ENCODE results near the gene CASS4. TPM values are rescaled to one million over a fixed set of nuclear protein-coding genes. Genes with fewer than 3 reads are reported as not detected.
"Not testable (repeated sequence)": the region's sequence is repeated elsewhere in the genome, so short reads cannot be mapped to it uniquely, and the experiment has no call there.

Gene CASS4
- total RNA-seq, 1 experiment from 2014 or later = not detected

DNA sequence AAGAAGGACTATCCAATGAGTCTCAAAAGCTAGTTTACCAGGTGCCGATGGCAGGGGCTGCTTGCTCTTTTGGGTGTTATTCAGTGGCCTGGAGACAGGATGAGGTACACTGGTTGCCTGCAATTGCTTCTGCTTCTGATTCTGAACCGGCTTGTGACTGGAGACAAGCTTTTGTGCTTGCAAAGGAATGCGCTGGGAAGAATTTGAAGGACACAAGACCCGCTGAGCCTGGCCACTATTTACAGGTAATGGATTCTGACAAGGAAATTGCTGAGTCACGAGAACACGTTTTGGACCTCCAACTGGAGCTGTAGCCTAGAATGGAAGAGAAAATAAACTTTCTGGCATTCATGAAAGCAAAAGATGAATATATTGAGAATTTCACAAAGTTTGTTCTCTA, 25.8 kb upstream of the CASS4 start:
- intact Hi-C loops (cut with micrococcal nuclease) = no loop called here
- H3K9me3 Mint-ChIP-seq (ENCODE audit: unreplicated experiment) = no peaks in the 10 kb centered on the region
- H3K4me3 Mint-ChIP-seq (ENCODE audit: unreplicated experiment) = no peak overlapping the region
- H3K36me3 Mint-ChIP-seq (ENCODE audit: insufficient read depth, unreplicated experiment) = peaks cover 32% of the 10 kb centered on the region
- ChIA-PET POLR2A (interaction anchor here (0.7 to 3.5 kb wide), 4 partner anchors 9 to 27 kb away, joined by 3 to 13 read pairs (median 6); partner anchors contain the start of gene FAM210B), CTCF (interaction anchor here (1.7 to 2.1 kb wide), 2 partner anchors 12 to 14 kb away, joined by 5 to 8 read pairs; no protein-coding TSS in a partner anchor)
- no peak for DNase-seq (ENCODE audit: unreplicated experiment)
- TF ChIP-seq, protein P1, sequence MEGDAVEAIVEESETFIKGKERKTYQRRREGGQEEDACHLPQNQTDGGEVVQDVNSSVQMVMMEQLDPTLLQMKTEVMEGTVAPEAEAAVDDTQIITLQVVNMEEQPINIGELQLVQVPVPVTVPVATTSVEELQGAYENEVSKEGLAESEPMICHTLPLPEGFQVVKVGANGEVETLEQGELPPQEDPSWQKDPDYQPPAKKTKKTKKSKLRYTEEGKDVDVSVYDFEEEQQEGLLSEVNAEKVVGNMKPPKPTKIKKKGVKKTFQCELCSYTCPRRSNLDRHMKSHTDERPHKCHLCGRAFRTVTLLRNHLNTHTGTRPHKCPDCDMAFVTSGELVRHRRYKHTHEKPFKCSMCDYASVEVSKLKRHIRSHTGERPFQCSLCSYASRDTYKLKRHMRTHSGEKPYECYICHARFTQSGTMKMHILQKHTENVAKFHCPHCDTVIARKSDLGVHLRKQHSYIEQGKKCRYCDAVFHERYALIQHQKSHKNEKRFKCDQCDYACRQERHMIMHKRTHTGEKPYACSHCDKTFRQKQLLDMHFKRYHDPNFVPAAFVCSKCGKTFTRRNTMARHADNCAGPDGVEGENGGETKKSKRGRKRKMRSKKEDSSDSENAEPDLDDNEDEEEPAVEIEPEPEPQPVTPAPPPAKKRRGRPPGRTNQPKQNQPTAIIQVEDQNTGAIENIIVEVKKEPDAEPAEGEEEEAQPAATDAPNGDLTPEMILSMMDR (IDR thresholded peaks at IDR 0.05; ENCODE audit: unreplicated experiment) = no peak
- peak overlapping the region; percentile 2 for H3K27ac Mint-ChIP-seq (ENCODE audit: low read depth, unreplicated experiment)
- BruUV-seq (replicated peaks) = no TSS peak
- peaks cover 33% of the 10 kb centered on the region for H3K4me1 Mint-ChIP-seq (ENCODE audit: insufficient read depth, unreplicated experiment)
- H3K27me3 Mint-ChIP-seq (ENCODE audit: insufficient read depth, unreplicated experiment) = no peaks in the 10 kb centered on the region

DNA sequence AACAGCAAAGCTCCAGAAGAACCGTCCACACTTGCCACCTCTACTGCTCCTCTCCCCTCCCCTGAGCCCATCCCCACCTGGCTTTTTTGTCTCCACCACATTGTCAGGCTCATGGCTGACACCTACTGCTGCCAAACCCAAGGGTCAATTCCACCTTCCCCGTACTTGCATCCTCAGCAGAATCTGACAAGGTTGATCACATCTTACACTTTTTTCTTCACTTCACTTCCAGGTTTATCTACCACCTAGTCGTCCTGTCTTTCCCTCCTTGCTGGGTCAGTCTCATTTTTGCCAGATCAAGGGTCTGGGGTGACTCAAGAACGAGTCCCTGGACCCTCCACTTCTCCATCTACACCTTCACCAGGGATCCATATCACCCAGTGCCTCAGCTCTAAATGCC, 23.2 kb upstream of the CASS4 start:
- TF ChIP-seq, protein P1 (IDR thresholded peaks at IDR 0.05; ENCODE audit: unreplicated experiment) = no peak
- no peaks in the 10 kb centered on the region for H3K9me3 Mint-ChIP-seq (ENCODE audit: unreplicated experiment)
- intact Hi-C loops (cut with micrococcal nuclease) = no loop called here
- POLR2A ChIA-PET = no interaction called here
- peak overlapping the region; percentile 1 for H3K27ac Mint-ChIP-seq (ENCODE audit: low read depth, unreplicated experiment)
- no TSS peak for BruUV-seq (replicated peaks)
- DNase-seq (ENCODE audit: unreplicated experiment) = no peak
- CTCF ChIA-PET = interaction anchor here (1.5 kb wide), 1 partner anchor 201 kb away, joined by 7 read pairs; no protein-coding TSS in a partner anchor
- peaks cover 27% of the 10 kb centered on the region for H3K4me1 Mint-ChIP-seq (ENCODE audit: insufficient read depth, unreplicated experiment)
- no peaks in the 10 kb centered on the region for H3K27me3 Mint-ChIP-seq (ENCODE audit: insufficient read depth, unreplicated experiment)
- no peak overlapping the region for H3K4me3 Mint-ChIP-seq (ENCODE audit: unreplicated experiment)
- H3K36me3 Mint-ChIP-seq (ENCODE audit: insufficient read depth, unreplicated experiment) = peaks cover 20% of the 10 kb centered on the region

GRCh38 chr20:56389807-56390206, 22.3 kb upstream of the CASS4 start:
- no peaks in the 10 kb centered on the region for H3K9me3 Mint-ChIP-seq (ENCODE audit: unreplicated experiment)
- BruUV-seq (replicated peaks) = no TSS peak
- H3K36me3 Mint-ChIP-seq (ENCODE audit: insufficient read depth, unreplicated experiment) = peaks cover 22% of the 10 kb centered on the region
- H3K27ac Mint-ChIP-seq (ENCODE audit: low read depth, unreplicated experiment) = no peak overlapping the region
- intact Hi-C loops (cut with micrococcal nuclease) = no loop called here
- peaks cover 27% of the 10 kb centered on the region for H3K4me1 Mint-ChIP-seq (ENCODE audit: insufficient read depth, unreplicated experiment)
- no peak overlapping the region for H3K4me3 Mint-ChIP-seq (ENCODE audit: unreplicated experiment)
- no peaks in the 10 kb centered on the region for H3K27me3 Mint-ChIP-seq (ENCODE audit: insufficient read depth, unreplicated experiment)
- ChIA-PET CTCF (interaction anchor here (0.6 kb wide), 1 partner anchor 16 kb away, joined by 4 read pairs; no protein-coding TSS in a partner anchor), POLR2A (interaction anchor here (6.8 kb wide), 1 partner anchor 31 kb away, joined by 100 read pairs; the partner anchor contains the start of gene FAM210B)
- TF ChIP-seq, protein P1 (IDR thresholded peaks at IDR 0.05; ENCODE audit: unreplicated experiment) = no peak
- no peak for DNase-seq (ENCODE audit: unreplicated experiment)

GRCh38 chr20:56390396-56390795, 21.7 kb upstream of the CASS4 start:
- intact Hi-C loops (cut with micrococcal nuclease) = not testable (repeated sequence)

More at GRCh38 chr20:56390396-56390795, 21.7 kb upstream of the CASS4 start:
- POLR2A ChIA-PET = interaction anchor here (1.1 to 6.8 kb wide), 3 partner anchors 14 to 31 kb away, joined by 4 to 100 read pairs (median 5); partner anchors contain the start of gene FAM210B
- peaks cover 27% of the 10 kb centered on the region for H3K4me1 Mint-ChIP-seq (ENCODE audit: insufficient read depth, unreplicated experiment)
- BruUV-seq (replicated peaks); H3K9me3 Mint-ChIP-seq (ENCODE audit: unreplicated experiment); H3K27me3 Mint-ChIP-seq (ENCODE audit: insufficient read depth, unreplicated experiment); DNase-seq (ENCODE audit: unreplicated experiment); H3K4me3 Mint-ChIP-seq (ENCODE audit: unreplicated experiment); H3K27ac Mint-ChIP-seq (ENCODE audit: low read depth, unreplicated experiment): not testable (repeated sequence)
- CTCF ChIA-PET = interaction anchor here (2.2 to 3.0 kb wide), 2 partner anchors 16 to 202 kb away, joined by 7 to 30 read pairs; no protein-coding TSS in a partner anchor
- peaks cover 28% of the 10 kb centered on the region for H3K36me3 Mint-ChIP-seq (ENCODE audit: insufficient read depth, unreplicated experiment)

Measured in MCF 10A (cell line).